ENCODE results near the gene PMM1.
"Not testable (repeated sequence)": the region's sequence is repeated elsewhere in the genome, so short reads cannot be mapped to it uniquely, and the experiment has no call there.

PMM1 gene

GRCh38 chr22:41563051-41563711 lies 26.5 kb downstream of the PMM1 start:
- DNase-seq (ENCODE audit: low read depth in 2 of 2) = no peak

GRCh38 chr22:41562461-41562860 lies 27.2 kb downstream of the PMM1 start:
- no peak for DNase-seq (ENCODE audit: low read depth in 2 of 2)

GRCh38 chr22:41561788-41562187 lies 27.9 kb downstream of the PMM1 start:
- DNase-seq (ENCODE audit: low read depth in 2 of 2) = no peak

GRCh38 chr22:41561335-41561734 lies 28.3 kb downstream of the PMM1 start:
- DNase-seq (ENCODE audit: low read depth in 2 of 2) = no peak

- DNase-seq (ENCODE audit: low read depth in 2 of 2) = no peak
Measured at GRCh38 chr22:41560095-41560471, 29.6 kb downstream of the PMM1 start.

GRCh38 chr22:41558241-41558630 lies 31.4 kb downstream of the PMM1 start:
- DNase-seq (ENCODE audit: low read depth in 2 of 2) = not testable (repeated sequence)

- DNase-seq (ENCODE audit: low read depth in 2 of 2) = no peak
Measured at GRCh38 chr22:41557401-41558240, 32.0 kb downstream of the PMM1 start.

- DNase-seq (ENCODE audit: low read depth in 2 of 2) = no peak
Measured at GRCh38 chr22:41556561-41556960, 33.1 kb downstream of the PMM1 start.

GRCh38 chr22:41555325-41555982 lies 34.2 kb downstream of the PMM1 start:
- no peak for DNase-seq (ENCODE audit: low read depth in 2 of 2)

GRCh38 chr22:41551877-41552582 lies 37.6 kb downstream of the PMM1 start:
- no peak for DNase-seq (ENCODE audit: low read depth in 2 of 2)

- no peak for DNase-seq (ENCODE audit: low read depth in 2 of 2)
Measured at GRCh38 chr22:41550952-41551491, 38.6 kb downstream of the PMM1 start.

- no peak for DNase-seq (ENCODE audit: low read depth in 2 of 2)
Measured at GRCh38 chr22:41548830-41549211, 40.8 kb downstream of the PMM1 start.

GRCh38 chr22:41544671-41545476 lies 44.8 kb downstream of the PMM1 start:
- no peak for DNase-seq (ENCODE audit: low read depth in 2 of 2)

GRCh38 chr22:41543854-41544670 lies 45.6 kb downstream of the PMM1 start, which contains the start of gene POLR3H:
POLR3H (minus strand) TSS chr22:41544470; CDS start chr22:41544101, 369 bp downstream.
- DNase-seq (ENCODE audit: low read depth in 2 of 2) = peak; percentile 93 to 94

- DNase-seq (ENCODE audit: low read depth in 2 of 2) = no peak
Measured at GRCh38 chr22:41542224-41542623, 47.4 kb downstream of the PMM1 start.

- no peak for DNase-seq (ENCODE audit: low read depth in 2 of 2)
Measured at GRCh38 chr22:41541484-41541883, 48.2 kb downstream of the PMM1 start.

- no peak for DNase-seq (ENCODE audit: low read depth in 2 of 2)
Measured at GRCh38 chr22:41540365-41540764, 49.3 kb downstream of the PMM1 start.

- DNase-seq (ENCODE audit: low read depth in 2 of 2) = no peak
Measured at GRCh38 chr22:41540006-41540315, 49.7 kb downstream of the PMM1 start.

GRCh38 chr22:41539146-41540005 lies 50.3 kb downstream of the PMM1 start:
- no peak for DNase-seq (ENCODE audit: low read depth in 2 of 2)
